ENCODE data around the gene N4BP2L2.
"Not testable (repeated sequence)": the region's sequence is repeated elsewhere in the genome, so short reads cannot be mapped to it uniquely, and the experiment has no call there.

N4BP2L2 gene

GRCh38 chr13:32538621-32539246 is at the start of gene N4BP2L2:
Gene N4BP2L2, minus strand, starts transcription at chr13:32538795. Its CDS starts 1,768 bp downstream, at chr13:32537027.
- peak within 1 kb of the TSS; percentile 81 for H3K4me3 ChIP-seq (ENCODE audit: low read length)
- TF ChIP-seq ZNF274 (IDR thresholded peaks at IDR 0.05; ENCODE audit: low read depth, low read length), result no peak

- TF ChIP-seq ZNF274 (IDR thresholded peaks at IDR 0.05; ENCODE audit: low read depth, low read length), result no peak
- H3K4me3 ChIP-seq (ENCODE audit: low read length), result peak overlapping the region; percentile 86
Observed at GRCh38 chr13:32587811-32588170, 49.2 kb upstream of the N4BP2L2 start.

GRCh38 chr13:32587011-32587810 is 48.6 kb upstream of the N4BP2L2 start:
- peak overlapping the region; percentile 86 for H3K4me3 ChIP-seq (ENCODE audit: low read length)

GRCh38 chr13:32586080-32586900 is 47.7 kb upstream of the N4BP2L2 start, which contains the start of gene PDS5B:
Gene PDS5B, plus strand, starts transcription at chr13:32586452. Its CDS starts 62,321 bp downstream, at chr13:32648773.
- peak within 1 kb of the TSS; percentile 86 for H3K4me3 ChIP-seq (ENCODE audit: low read length)
- TF ChIP-seq ZNF274 (IDR thresholded peaks at IDR 0.05; ENCODE audit: low read depth, low read length), result no peak

More at GRCh38 chr13:32587011-32587810, 48.6 kb upstream of the N4BP2L2 start:
- no peak for TF ChIP-seq ZNF274 (IDR thresholded peaks at IDR 0.05; ENCODE audit: low read depth, low read length)

DNA sequence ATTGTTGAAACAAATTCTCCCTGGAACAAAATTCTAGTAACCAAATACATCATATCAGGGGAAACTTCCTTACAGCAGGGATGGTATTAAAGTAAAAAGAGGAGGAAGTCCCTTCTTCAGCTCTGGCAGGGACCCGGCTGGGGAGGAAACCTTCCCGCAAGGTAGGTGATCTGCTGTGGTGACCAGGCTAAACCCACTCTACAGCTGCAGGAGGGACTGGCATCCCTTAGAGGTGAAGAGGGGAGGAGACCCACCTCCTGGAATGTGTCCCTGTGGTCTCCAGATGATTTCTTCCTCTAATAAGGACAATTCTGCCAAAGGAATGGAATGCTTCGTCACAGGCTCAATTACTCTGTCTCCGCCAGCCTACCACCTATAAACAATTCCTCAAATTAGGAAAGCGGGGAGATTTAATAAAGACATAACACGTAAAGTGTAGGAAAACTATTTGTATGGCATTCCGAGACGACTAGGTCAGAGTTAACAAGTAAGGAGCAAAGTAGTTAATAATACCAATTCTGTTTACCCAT is 47.0 kb upstream of the N4BP2L2 start:
- peak overlapping the region; percentile 78 for H3K4me3 ChIP-seq (ENCODE audit: low read length)
- no peak for TF ChIP-seq ZNF274 (IDR thresholded peaks at IDR 0.05; ENCODE audit: low read depth, low read length)

DNA sequence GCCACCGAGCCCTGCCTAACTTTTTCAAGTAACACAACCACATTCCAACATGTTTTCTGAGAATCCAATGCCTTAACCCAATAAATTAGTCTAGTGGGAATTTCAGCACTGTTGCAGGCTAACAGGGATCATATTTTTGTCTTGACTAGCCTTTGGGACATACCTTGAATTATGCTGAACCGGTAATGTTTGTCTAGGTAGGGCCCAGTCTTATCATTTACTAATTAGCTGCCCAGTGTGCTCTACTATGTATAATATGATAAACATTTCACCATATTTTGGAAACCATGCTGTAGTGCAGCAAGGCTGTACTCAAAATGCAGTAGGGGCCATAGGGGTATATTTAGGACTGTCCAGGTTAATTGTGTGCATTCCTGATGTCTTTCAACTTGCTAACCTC is 44.4 kb upstream of the N4BP2L2 start:
- no peak overlapping the region for H3K4me3 ChIP-seq (ENCODE audit: low read length)
- no peak for TF ChIP-seq ZNF274 (IDR thresholded peaks at IDR 0.05; ENCODE audit: low read depth, low read length)

GRCh38 chr13:32582281-32582680 is 43.7 kb upstream of the N4BP2L2 start:
- no peak for TF ChIP-seq ZNF274 (IDR thresholded peaks at IDR 0.05; ENCODE audit: low read depth, low read length)
- no peak overlapping the region for H3K4me3 ChIP-seq (ENCODE audit: low read length)

DNA sequence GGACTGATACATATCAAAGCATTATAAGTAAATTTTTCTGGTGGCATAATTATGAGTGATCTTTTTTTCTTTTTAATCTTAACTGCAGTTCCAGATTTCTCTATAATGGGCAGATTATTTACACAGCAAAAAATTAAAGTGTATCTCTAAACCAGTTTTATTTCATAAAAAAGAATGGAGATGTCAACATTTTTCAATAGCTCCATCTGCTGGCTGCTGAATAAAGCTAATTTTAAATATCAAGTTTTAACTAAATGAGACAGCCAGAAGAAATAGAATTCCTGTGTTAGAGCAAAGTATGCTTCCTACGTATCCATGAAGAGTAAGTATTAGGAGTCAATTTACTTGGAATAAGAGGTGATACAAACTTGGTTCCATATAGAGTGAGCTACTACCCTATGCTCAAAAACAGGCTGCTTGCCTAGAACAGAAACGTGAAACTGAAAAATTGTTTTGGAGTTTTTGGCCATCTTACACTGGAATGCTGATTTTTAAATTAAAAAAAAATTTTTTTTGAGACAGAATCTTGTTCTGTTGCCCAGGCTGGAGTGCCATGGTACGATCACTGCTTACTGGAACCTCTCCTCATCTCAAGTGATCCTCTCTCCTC is 42.7 kb upstream of the N4BP2L2 start:
- H3K4me3 ChIP-seq (ENCODE audit: low read length), result no peak overlapping the region
- TF ChIP-seq ZNF274 (IDR thresholded peaks at IDR 0.05; ENCODE audit: low read depth, low read length), result no peak

DNA sequence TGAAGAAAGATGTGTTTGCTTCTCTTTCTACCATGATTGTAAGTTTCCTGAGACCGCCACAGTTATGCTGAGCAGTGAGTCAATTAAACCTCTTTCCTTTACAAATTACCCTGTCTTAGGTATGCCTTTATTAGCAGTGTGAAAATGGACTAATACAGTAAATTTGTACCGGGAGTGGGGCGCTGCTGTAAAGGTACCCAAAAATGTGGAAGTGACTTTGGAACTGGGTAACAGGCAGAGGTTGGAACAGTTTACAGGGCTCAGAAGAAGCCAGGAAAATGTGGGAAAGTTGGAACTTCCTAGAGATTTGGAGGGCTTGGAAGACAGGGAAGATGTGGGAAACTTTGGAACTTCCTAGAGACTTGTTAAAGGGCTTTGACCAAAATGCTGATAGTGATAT is 38.4 kb upstream of the N4BP2L2 start:
- no peak for TF ChIP-seq ZNF274 (IDR thresholded peaks at IDR 0.05; ENCODE audit: low read depth, low read length)
- H3K4me3 ChIP-seq (ENCODE audit: low read length), result no peak overlapping the region

DNA sequence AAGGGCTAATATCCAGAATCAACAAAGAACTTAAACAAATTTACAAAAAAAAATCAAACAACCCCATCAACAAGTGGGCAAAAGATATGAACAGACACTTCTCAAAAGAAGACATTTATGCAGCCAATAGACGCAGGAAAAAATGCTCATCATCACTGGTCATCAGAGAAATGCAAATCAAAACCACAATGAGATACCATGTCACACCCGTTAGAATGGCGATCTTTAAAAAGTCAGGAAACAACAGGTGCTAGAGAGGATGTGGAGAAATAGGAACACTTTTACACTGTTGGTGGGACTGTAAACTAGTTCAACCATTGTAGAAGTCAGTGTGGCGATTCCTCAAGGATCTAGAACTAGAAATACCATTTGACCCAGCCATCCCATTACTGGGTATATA is 37.1 kb upstream of the N4BP2L2 start:
- H3K4me3 ChIP-seq (ENCODE audit: low read length), result not testable (repeated sequence)

DNA sequence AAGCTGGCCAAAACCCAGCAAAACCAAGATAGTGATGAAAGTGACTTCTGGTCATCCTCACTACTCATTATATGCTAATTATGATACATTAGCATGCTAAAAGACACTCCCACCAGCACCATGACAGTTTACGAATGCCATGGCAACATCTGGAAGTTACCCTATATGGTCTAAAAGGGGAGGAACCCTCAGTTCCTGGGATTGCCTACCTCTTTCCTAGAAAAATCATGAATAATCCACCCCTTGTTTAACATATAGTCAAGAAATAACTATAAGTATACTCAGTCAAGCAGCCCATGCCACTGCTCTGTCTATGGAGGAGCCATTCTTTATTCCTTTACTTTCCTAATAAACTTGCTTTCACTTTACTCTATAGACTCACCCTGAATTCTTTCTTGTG is 22.2 kb upstream of the N4BP2L2 start:
- H3K4me3 ChIP-seq (ENCODE audit: low read length), result not testable (repeated sequence)

DNA sequence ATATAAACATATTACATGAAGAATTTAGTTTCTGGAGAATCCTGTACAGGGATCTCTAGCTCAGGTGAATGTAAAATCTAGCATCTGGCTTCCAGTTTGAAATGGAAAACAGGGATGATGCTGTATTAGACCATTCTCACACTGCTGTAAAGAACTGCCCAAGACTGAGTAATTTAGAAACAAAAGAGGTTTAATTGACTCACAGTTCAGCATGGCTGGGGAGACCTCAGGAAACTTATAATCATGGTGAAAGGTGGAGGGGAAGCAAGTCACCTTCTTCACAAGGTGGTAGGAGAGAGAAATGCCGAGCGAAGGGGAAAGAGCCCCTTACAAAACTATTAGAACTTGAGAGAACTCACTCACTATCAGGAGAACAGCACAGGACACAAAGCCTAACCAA is 17.0 kb upstream of the N4BP2L2 start:
- TF ChIP-seq ZNF274 (IDR thresholded peaks at IDR 0.05; ENCODE audit: low read depth, low read length), result no peak
- H3K4me3 ChIP-seq (ENCODE audit: low read length), result no peak overlapping the region

DNA sequence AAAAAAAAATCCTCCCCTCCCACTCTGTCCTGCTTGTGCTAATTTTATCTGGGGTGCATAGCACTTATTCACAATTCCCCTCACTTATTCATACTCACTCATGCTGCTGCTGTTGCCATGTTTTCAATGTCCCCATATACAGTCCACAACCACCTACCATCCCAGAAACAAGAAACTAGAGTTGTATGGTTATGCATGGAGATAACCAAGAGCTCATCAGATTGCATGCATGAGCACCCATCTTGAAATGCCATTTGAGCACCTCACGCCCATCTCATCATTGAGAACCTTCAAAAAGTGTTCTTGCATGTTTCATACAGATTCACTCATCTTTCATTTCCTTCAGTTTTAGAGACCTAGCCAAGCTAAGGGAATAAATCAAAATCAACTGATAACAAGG is 15.1 kb upstream of the N4BP2L2 start:
- H3K4me3 ChIP-seq (ENCODE audit: low read length), result no peak overlapping the region
- no peak for TF ChIP-seq ZNF274 (IDR thresholded peaks at IDR 0.05; ENCODE audit: low read depth, low read length)

DNA sequence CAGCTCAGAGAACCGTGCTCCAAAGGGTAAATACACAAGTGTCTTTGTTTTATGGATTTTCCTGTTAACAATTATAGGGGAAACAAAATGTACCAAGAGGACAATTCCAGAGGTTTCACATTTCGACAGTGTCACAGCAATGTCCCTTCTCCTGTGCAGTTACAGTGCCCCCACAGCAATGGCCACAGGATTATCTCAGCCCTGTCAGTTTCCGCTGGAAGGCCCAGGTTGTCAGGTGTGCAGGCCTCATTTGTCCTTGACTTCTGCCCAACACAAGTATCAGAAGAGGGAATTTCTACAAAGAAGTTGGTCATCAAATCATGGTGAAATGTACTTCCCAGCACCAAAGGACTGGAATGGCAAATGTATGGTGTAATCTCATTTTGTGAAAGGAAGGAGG is 11.2 kb upstream of the N4BP2L2 start:
- TF ChIP-seq ZNF274 (IDR thresholded peaks at IDR 0.05; ENCODE audit: low read depth, low read length), result no peak
- H3K4me3 ChIP-seq (ENCODE audit: low read length), result no peak overlapping the region
